NT2/D1 (cell line): ENCODE measurements around the gene BIN2.

Experiments
- YY1 ChIP-seq: IDR thresholded peaks from 2 replicates; pipeline ENCODE4 v1.6.1; 2011; ENCODE audit not compliant: insufficient read length, insufficient read depth
- ZNF274 ChIP-seq: IDR thresholded peaks from 2 replicates; pipeline ENCODE4 v1.6.1; 2011; ENCODE audit warnings: mild to moderate bottlenecking, low read depth, low read length

GRCh38 chr12:51351913-51352532 lies 28.0 kb upstream of the BIN2 start:
- no peak for TF ChIP-seq ZNF274
- TF ChIP-seq YY1: no peak
